Duodenal mucosa (tissue), 2 donors: ENCODE results near the gene CNTNAP2.

Experiments
- H3K27ac ChIP-seq: one replicate; pipeline ENCODE4 v1.7.0; 2013; ENCODE audit warnings: low read depth, low read length
- H3K27me3 ChIP-seq, 2 donors: one replicate each; pipeline ENCODE4 v1.7.0; 2013; ENCODE audit warnings: low read length in 2 of 2, control low read depth in 1 of 2; ENCODE audit not compliant: insufficient read depth in 2 of 2, control insufficient read depth in 1 of 2
- H3K36me3 ChIP-seq, 2 donors: one replicate each; pipeline ENCODE4 v1.7.0; 2013; ENCODE audit warnings: low read length in 2 of 2, control low read depth in 1 of 2; ENCODE audit not compliant: insufficient read depth in 2 of 2, control insufficient read depth in 1 of 2
- H3K4me1 ChIP-seq, 2 donors: one replicate each; pipeline ENCODE4 v1.7.0; 2013; ENCODE audit warnings: low read length in 2 of 2, control low read depth in 1 of 2; ENCODE audit not compliant: insufficient read depth in 2 of 2, control insufficient read depth in 1 of 2
- H3K4me3 ChIP-seq, 2 donors: one replicate each; pipeline ENCODE4 v1.7.0; 2013; ENCODE audit warnings: low read length in 2 of 2, low read depth in 1 of 2
- H3K9ac ChIP-seq, 2 donors: one replicate each; pipeline ENCODE4 v1.7.0; 2013; ENCODE audit warnings: low read length in 2 of 2, low read depth in 1 of 2
- H3K9me3 ChIP-seq, 2 donors: one replicate each; pipeline ENCODE4 v1.7.0; 2013; ENCODE audit warnings: low read length in 2 of 2, control low read depth in 1 of 2; ENCODE audit not compliant: control insufficient read depth in 1 of 2

The CNTNAP2 gene

DNA sequence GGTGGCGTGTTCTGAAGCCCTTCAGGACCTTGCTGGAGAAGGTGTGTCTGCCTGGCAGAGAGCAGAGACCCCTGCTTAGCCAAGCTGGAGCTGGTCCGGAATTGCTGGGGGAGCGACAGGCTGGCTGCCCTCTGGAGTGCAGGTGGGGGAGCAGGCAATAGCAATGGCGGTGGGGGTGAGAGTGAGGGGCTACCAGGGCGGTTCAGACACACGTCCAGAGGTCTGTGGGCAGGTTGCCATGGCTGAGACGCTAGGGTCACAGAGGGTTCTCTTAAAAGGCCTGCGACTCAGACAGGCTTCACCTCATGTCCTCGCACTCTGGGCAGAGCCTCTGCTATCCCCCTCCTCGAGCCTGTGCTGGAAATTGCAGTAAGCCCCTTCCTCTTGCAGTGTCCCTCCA is 2144.9 kb downstream of the CNTNAP2 start:
- H3K9me3 ChIP-seq: no peaks in the 10 kb centered on the region
- H3K36me3 ChIP-seq: no peaks in the 10 kb centered on the region
- no peaks in the 10 kb centered on the region for H3K27me3 ChIP-seq
- H3K9ac ChIP-seq: no peak overlapping the region
- H3K4me1 ChIP-seq: no peaks in the 10 kb centered on the region
- no peak overlapping the region for H3K27ac ChIP-seq
- H3K4me3 ChIP-seq: no peak overlapping the region

DNA sequence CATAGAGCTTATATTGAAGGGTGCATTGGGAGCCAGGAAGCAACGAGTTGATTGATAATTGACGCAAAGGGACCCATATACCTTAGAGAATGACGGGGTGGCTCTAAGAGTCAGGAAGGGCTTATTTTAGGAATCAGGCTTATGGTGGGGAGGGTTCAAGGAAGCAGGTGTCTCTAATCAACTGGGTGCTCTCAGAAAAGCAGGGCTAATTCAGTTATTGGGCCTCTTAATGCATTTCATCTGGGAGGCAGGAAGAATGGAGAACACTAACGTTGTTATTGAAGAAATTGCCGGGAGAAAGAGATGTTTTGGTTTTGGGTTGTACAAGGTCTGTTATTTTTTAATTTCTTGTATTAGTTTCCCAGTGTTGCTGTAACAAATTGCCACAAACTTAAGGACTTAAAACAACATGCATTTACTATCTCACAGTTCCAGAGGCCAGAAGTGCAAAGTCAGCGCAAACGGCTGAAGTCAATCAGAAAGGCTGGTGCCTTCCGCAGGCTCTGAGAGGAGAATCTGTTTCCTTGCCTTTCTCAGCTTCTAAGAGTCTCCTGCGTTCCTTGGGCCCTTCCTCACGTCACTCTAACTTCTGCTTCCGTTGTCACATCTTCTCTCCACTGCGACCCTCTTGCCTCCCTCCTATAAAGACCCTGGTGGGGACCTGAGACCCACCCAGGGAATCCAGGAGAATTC is 2145.5 kb downstream of the CNTNAP2 start:
- no peak overlapping the region for H3K9ac ChIP-seq

GRCh38 chr7:148262721-148263229 is 2146.2 kb downstream of the CNTNAP2 start:
- no peak overlapping the region for H3K9ac ChIP-seq
- no peaks in the 10 kb centered on the region for H3K27me3 ChIP-seq
- no peaks in the 10 kb centered on the region for H3K4me1 ChIP-seq
- H3K9me3 ChIP-seq: no peaks in the 10 kb centered on the region
- H3K4me3 ChIP-seq: peak overlapping the region in 1 of 2 donors; percentile 53
- H3K36me3 ChIP-seq: no peaks in the 10 kb centered on the region
- no peak overlapping the region for H3K27ac ChIP-seq

More for the DNA sequence above, 2145.5 kb downstream of the CNTNAP2 start:
- Histone ChIP-seq H3K9me3 (no peaks in the 10 kb centered on the region), H3K27ac (no peak overlapping the region), H3K4me1 (no peaks in the 10 kb centered on the region), H3K4me3 (no peak overlapping the region), H3K36me3 (no peaks in the 10 kb centered on the region), H3K27me3 (no peaks in the 10 kb centered on the region)

- no peak overlapping the region for H3K9ac ChIP-seq
- H3K4me3 ChIP-seq: no peak overlapping the region
- H3K36me3 ChIP-seq: no peaks in the 10 kb centered on the region
- H3K9me3 ChIP-seq: no peaks in the 10 kb centered on the region
- no peaks in the 10 kb centered on the region for H3K4me1 ChIP-seq
- H3K27me3 ChIP-seq: no peaks in the 10 kb centered on the region
- no peak overlapping the region for H3K27ac ChIP-seq
Observed at GRCh38 chr7:148264933-148265557, 2148.4 kb downstream of the CNTNAP2 start.

DNA sequence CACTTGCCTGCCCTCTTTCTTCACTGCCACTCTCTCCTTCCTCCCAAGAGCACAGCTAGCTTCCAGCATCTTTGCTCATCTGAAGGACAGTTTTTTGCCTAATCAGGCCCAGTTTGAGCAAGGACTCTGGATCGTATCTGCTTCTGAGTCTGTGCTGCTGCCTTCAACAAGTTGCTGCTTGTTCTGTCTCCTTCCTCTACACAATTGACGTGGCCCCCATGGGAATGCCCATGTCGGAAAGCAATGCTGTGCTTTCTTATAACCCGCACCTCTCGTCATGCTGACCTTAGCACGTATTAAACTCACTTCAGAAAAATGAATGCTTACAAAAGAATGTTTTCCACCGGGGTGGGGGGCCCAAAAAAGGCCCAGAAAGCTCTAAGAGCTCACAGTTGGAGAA is 2149.3 kb downstream of the CNTNAP2 start:
- Histone ChIP-seq H3K36me3 (no peaks in the 10 kb centered on the region), H3K9me3 (no peaks in the 10 kb centered on the region), H3K27ac (no peak overlapping the region), H3K9ac (no peak overlapping the region), H3K4me3 (no peak overlapping the region), H3K4me1 (no peaks in the 10 kb centered on the region), H3K27me3 (no peaks in the 10 kb centered on the region)

GRCh38 chr7:148266795-148267194 is 2150.2 kb downstream of the CNTNAP2 start:
- no peaks in the 10 kb centered on the region for H3K27me3 ChIP-seq
- H3K36me3 ChIP-seq: no peaks in the 10 kb centered on the region
- no peaks in the 10 kb centered on the region for H3K4me1 ChIP-seq

DNA sequence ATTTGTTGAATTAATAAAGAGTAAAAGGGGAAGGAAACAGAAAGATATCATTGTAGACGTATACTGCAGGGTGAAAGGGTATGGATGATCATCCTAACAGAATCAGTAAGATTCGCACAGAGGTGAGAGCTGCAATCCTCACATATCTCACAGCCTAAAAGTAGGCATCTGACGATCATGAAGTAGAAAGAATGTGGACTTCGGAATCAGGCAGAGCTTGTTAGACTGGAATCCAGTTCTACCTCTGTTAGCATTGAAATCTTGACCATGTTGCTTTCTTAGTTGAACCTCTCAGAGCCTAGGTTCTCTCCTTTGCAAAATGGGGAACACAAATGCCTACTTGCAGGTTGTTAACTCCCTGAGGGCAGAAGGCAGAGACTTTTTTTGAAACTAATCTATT is 2154.0 kb downstream of the CNTNAP2 start:
- Histone ChIP-seq H3K27me3 (no peaks in the 10 kb centered on the region), H3K4me3 (no peak overlapping the region), H3K27ac (no peak overlapping the region), H3K4me1 (no peaks in the 10 kb centered on the region), H3K9ac (no peak overlapping the region), H3K36me3 (no peaks in the 10 kb centered on the region), H3K9me3 (no peaks in the 10 kb centered on the region)

More at GRCh38 chr7:148266795-148267194, 2150.2 kb downstream of the CNTNAP2 start:
- Histone ChIP-seq H3K9me3 (no peaks in the 10 kb centered on the region), H3K27ac (no peak overlapping the region), H3K4me3 (no peak overlapping the region), H3K9ac (no peak overlapping the region)

GRCh38 chr7:148274118-148274517 is 2157.5 kb downstream of the CNTNAP2 start:
- Histone ChIP-seq H3K4me1 (no peaks in the 10 kb centered on the region), H3K27me3 (no peaks in the 10 kb centered on the region), H3K9me3 (no peaks in the 10 kb centered on the region), H3K4me3 (no peak overlapping the region), H3K27ac (no peak overlapping the region), H3K9ac (no peak overlapping the region), H3K36me3 (no peaks in the 10 kb centered on the region)

GRCh38 chr7:148275359-148275890 is 2158.8 kb downstream of the CNTNAP2 start:
- no peaks in the 10 kb centered on the region for H3K36me3 ChIP-seq
- no peaks in the 10 kb centered on the region for H3K9me3 ChIP-seq
- H3K27ac ChIP-seq: no peak overlapping the region
- no peaks in the 10 kb centered on the region for H3K27me3 ChIP-seq
- no peak overlapping the region for H3K4me3 ChIP-seq
- H3K9ac ChIP-seq: no peak overlapping the region
- H3K4me1 ChIP-seq: no peaks in the 10 kb centered on the region

DNA sequence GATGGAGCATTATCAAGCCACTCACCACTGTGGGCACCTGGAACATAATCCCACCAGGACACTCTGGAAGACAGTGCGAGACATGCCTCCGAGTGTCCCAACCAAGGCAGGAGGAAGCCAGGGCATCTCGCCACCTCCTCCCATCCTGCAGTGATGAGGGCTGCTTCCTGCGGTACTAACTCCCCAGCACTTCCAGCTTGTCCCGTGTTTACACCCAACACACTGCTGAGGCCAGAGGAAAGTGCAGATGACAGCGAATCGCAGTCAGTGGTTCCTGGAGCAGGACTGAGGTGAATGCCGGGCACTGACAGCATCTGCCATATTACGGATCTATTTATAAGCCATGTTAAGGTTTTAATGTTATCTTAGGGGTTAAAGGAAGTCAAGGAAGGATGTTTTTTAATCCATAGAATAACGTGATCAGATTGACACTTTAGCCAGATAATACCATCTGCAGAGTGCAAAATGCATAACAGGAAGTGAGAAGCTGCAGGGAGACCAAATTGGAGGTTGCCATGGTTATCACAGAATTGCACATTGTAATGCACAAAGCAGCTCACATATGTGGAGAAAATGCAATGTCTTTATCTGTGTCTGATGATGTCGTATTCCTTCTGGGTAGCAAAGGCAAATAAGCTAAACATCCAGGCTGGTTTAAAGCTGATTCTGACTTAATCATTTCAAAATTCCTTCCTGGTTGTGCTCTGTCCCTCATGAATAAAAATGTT is 2159.9 kb downstream of the CNTNAP2 start:
- H3K9me3 ChIP-seq: no peaks in the 10 kb centered on the region

More for the DNA sequence above, 2159.9 kb downstream of the CNTNAP2 start:
- Histone ChIP-seq H3K9ac (no peak overlapping the region), H3K27ac (no peak overlapping the region), H3K4me1 (no peaks in the 10 kb centered on the region), H3K36me3 (no peaks in the 10 kb centered on the region), H3K4me3 (no peak overlapping the region), H3K27me3 (no peaks in the 10 kb centered on the region)
